HEK293T (cell line): ENCODE measurements around the gene ZNF469.

Experiments
- BHLHE40 ChIP-seq: fragments of 450-650 bp; IDR thresholded peaks from 2 replicates; pipeline ENCODE4 v1.6.1; 2016; ENCODE audit warnings: mild to moderate bottlenecking, moderate library complexity, borderline replicate concordance
- HDGF ChIP-seq: fragments of 450-650 bp; IDR thresholded peaks from 2 replicates; pipeline ENCODE4 v1.6.1; 2017; ENCODE audit warnings: antibody characterized with exemption, borderline replicate concordance
- L3MBTL2 ChIP-seq: fragments of 450-650 bp; conservative IDR thresholded peaks from 2 replicates; pipeline ENCODE4 v1.6.1; 2016; ENCODE audit warnings: mild to moderate bottlenecking
- LEF1 ChIP-seq: fragments of 450-650 bp; IDR thresholded peaks from 2 replicates; pipeline ENCODE4 v1.6.1; 2017; ENCODE audit warnings: mild to moderate bottlenecking, borderline replicate concordance
- NFRKB ChIP-seq: fragments of 450-650 bp; IDR thresholded peaks from 2 replicates; pipeline ENCODE4 v1.6.1; 2016; ENCODE audit warnings: mild to moderate bottlenecking, moderate library complexity
- PKNOX1 ChIP-seq: fragments of 450-650 bp; IDR thresholded peaks from 2 replicates; pipeline ENCODE4 v1.6.1; 2016
- SP1 ChIP-seq: fragments of 450-650 bp; IDR thresholded peaks from 2 replicates; pipeline ENCODE4 v1.6.1; 2017
- SUZ12 ChIP-seq: fragments of 450-650 bp; IDR thresholded peaks from 2 replicates; pipeline ENCODE4 v1.6.1; 2016; ENCODE audit warnings: mild to moderate bottlenecking
- TARDBP ChIP-seq: fragments of 450-650 bp; IDR thresholded peaks from 2 replicates; pipeline ENCODE4 v1.6.1; 2016
- ZNF384 ChIP-seq: fragments of 450-650 bp; IDR thresholded peaks from 2 replicates; pipeline ENCODE4 v1.6.1; 2016

- TF ChIP-seq PKNOX1 (no peak), BHLHE40 (no peak), TARDBP (no peak), SUZ12 (no peak), SP1 (no peak), LEF1 (no peak), NFRKB (no peak), HDGF (no peak), ZNF384 (no peak), L3MBTL2 (no peak)
Observed at GRCh38 chr16:88345721-88346560, 36.8 kb upstream of the ZNF469 start.
